ENCODE measurements around the gene EFCAB3.
A peak's percentile ranks its signal among the peaks of the same experiment; 100 is the strongest.
"Not testable (repeated sequence)": the region's sequence is repeated elsewhere in the genome, so short reads cannot be mapped to it uniquely, and the experiment has no call there.

EFCAB3 gene

GRCh38 chr17:62392908-62393307, 12.6 kb downstream of the EFCAB3 start:
- DNase-seq (ENCODE audit: extremely low read depth, low read depth): no peak
- no peak overlapping the region for H3K4me3 ChIP-seq (replicated peaks; ENCODE audit: low read depth, low read length)
- TF ChIP-seq CTCF (IDR thresholded peaks at IDR 0.05; ENCODE audit: low read depth, low read length, missing control alignments): no peak

GRCh38 chr17:62398891-62399290, 18.5 kb downstream of the EFCAB3 start:
- DNase-seq (ENCODE audit: extremely low read depth, low read depth): no peak
- no peak overlapping the region for H3K4me3 ChIP-seq (replicated peaks; ENCODE audit: low read depth, low read length)
- no peak for TF ChIP-seq CTCF (IDR thresholded peaks at IDR 0.05; ENCODE audit: low read depth, low read length, missing control alignments)

GRCh38 chr17:62405451-62405850, 25.1 kb downstream of the EFCAB3 start:
- DNase-seq (ENCODE audit: extremely low read depth, low read depth): no peak
- TF ChIP-seq CTCF (IDR thresholded peaks at IDR 0.05; ENCODE audit: low read depth, low read length, missing control alignments): no peak
- H3K4me3 ChIP-seq (replicated peaks; ENCODE audit: low read depth, low read length): no peak overlapping the region

- DNase-seq (ENCODE audit: extremely low read depth, low read depth): not testable (repeated sequence)
Observed at GRCh38 chr17:62413090-62413489, 32.7 kb downstream of the EFCAB3 start.

GRCh38 chr17:62423647-62424461, 43.5 kb downstream of the EFCAB3 start, which contains the start of gene METTL2A:
METTL2A (plus strand) TSS chr17:62423897; CDS start chr17:62423903, 6 bp downstream.
- DNase-seq (ENCODE audit: extremely low read depth, low read depth): peak; percentile 70
- peak within 1 kb of the TSS; percentile 75 for H3K4me3 ChIP-seq (replicated peaks; ENCODE audit: low read depth, low read length)
- peak; percentile 20 for TF ChIP-seq CTCF (IDR thresholded peaks at IDR 0.05; ENCODE audit: low read depth, low read length, missing control alignments)

More at GRCh38 chr17:62413090-62413489, 32.7 kb downstream of the EFCAB3 start:
- not testable (repeated sequence) for H3K4me3 ChIP-seq (replicated peaks; ENCODE audit: low read depth, low read length)

GRCh38 chr17:62426214-62426613, 45.9 kb downstream of the EFCAB3 start:
- not testable (repeated sequence) for H3K4me3 ChIP-seq (replicated peaks; ENCODE audit: low read depth, low read length); DNase-seq (ENCODE audit: extremely low read depth, low read depth)

- not testable (repeated sequence) for DNase-seq (ENCODE audit: extremely low read depth, low read depth); H3K4me3 ChIP-seq (replicated peaks; ENCODE audit: low read depth, low read length)
Observed at GRCh38 chr17:62435251-62435650, 54.9 kb downstream of the EFCAB3 start.

- not testable (repeated sequence) for DNase-seq (ENCODE audit: extremely low read depth, low read depth); H3K4me3 ChIP-seq (replicated peaks; ENCODE audit: low read depth, low read length)
Observed at GRCh38 chr17:62441181-62441580, 60.8 kb downstream of the EFCAB3 start.

- no peak overlapping the region for H3K4me3 ChIP-seq (replicated peaks; ENCODE audit: low read depth, low read length)
- no peak for TF ChIP-seq CTCF (IDR thresholded peaks at IDR 0.05; ENCODE audit: low read depth, low read length, missing control alignments)
- no peak for DNase-seq (ENCODE audit: extremely low read depth, low read depth)
Observed at GRCh38 chr17:62444063-62444462, 63.7 kb downstream of the EFCAB3 start.

- DNase-seq (ENCODE audit: extremely low read depth, low read depth); H3K4me3 ChIP-seq (replicated peaks; ENCODE audit: low read depth, low read length): not testable (repeated sequence)
Observed at GRCh38 chr17:62445791-62446190, 65.4 kb downstream of the EFCAB3 start.

- not testable (repeated sequence) for DNase-seq (ENCODE audit: extremely low read depth, low read depth); H3K4me3 ChIP-seq (replicated peaks; ENCODE audit: low read depth, low read length)
Observed at GRCh38 chr17:62452195-62452594, 71.8 kb downstream of the EFCAB3 start.

- H3K4me3 ChIP-seq (replicated peaks; ENCODE audit: low read depth, low read length): not testable (repeated sequence)
Observed at GRCh38 chr17:62453041-62453440, 72.7 kb downstream of the EFCAB3 start.

More at GRCh38 chr17:62453041-62453440, 72.7 kb downstream of the EFCAB3 start:
- DNase-seq (ENCODE audit: extremely low read depth, low read depth): not testable (repeated sequence)
